Keratinocyte (primary cell): ENCODE results near the gene IRF6. TPM values are rescaled to one million over a fixed set of nuclear protein-coding genes. Genes with fewer than 3 reads are reported as not detected.

Experiments
- DNase-seq: peaks from one replicate; pipeline ENCODE4 v3.0.0-alpha.2; 2011; ENCODE audit warnings: low read depth, missing footprints, low spot score
- FAIRE-seq: peaks from 2 replicates; lab custom pipeline; 2011; peaks lifted over from hg19 to GRCh38; lab: Jason Lieb, UNC
- H2AFZ ChIP-seq: 2 replicates; pipeline ENCODE4 v1.6.0; 2012; ENCODE audit warnings: low read length, control low read depth, inconsistent platforms; ENCODE audit not compliant: control insufficient read depth
- H3K27ac ChIP-seq: 2 replicates; pipeline ENCODE4 v1.5.1; 2011; ENCODE audit warnings: low read length; ENCODE audit not compliant: control insufficient read depth, insufficient read depth
- H3K27me3 ChIP-seq: 3 replicates; pipeline ENCODE4 v1.6.0; 2011; ENCODE audit warnings: low read length; ENCODE audit not compliant: control insufficient read depth, insufficient read depth; ENCODE audit errors: extremely low read depth
- H3K36me3 ChIP-seq, 2 experiments: 2 replicates in 1 of 2; 3 replicates in 1 of 2; pipeline ENCODE4 v1.5.1; 2011; ENCODE audit warnings: low read length in 2 of 2, mild to moderate bottlenecking in 1 of 2; ENCODE audit not compliant: control insufficient read depth in 2 of 2, insufficient read depth in 2 of 2; ENCODE audit errors: extremely low read depth in 1 of 2
- H3K4me1 ChIP-seq: 3 replicates; pipeline ENCODE4 v1.5.1; 2011; ENCODE audit warnings: low read length; ENCODE audit not compliant: control insufficient read depth, insufficient read depth; ENCODE audit errors: extremely low read depth
- H3K4me2 ChIP-seq: 3 replicates; pipeline ENCODE4 v1.6.0; 2011; ENCODE audit warnings: low read depth, low read length; ENCODE audit not compliant: control insufficient read depth, insufficient read depth; ENCODE audit errors: extremely low read depth
- H3K4me3 ChIP-seq, 3 experiments: fragments of 200-600 bp in 1 of 3; sonication (generic) in 1 of 3; 2 replicates in 2 of 3; 3 replicates in 1 of 3; pipeline ENCODE4 v1.5.1; 2011 to 2016; ENCODE audit warnings: low read length in 3 of 3, mild to moderate bottlenecking in 3 of 3, control low read depth in 2 of 3, inconsistent platforms in 1 of 3, low read depth in 1 of 3, mixed read lengths in 1 of 3, mixed run types in 1 of 3, moderate library complexity in 1 of 3; ENCODE audit not compliant: control insufficient read depth in 2 of 3, insufficient read depth in 2 of 3; ENCODE audit errors: extremely low read depth in 1 of 3
- H3K79me2 ChIP-seq: 2 replicates; pipeline ENCODE4 v1.6.0; 2012; ENCODE audit warnings: low read length; ENCODE audit not compliant: control insufficient read depth, insufficient read depth
- H3K9ac ChIP-seq: 3 replicates; pipeline ENCODE4 v1.6.0; 2011; ENCODE audit warnings: low read length; ENCODE audit not compliant: control insufficient read depth, insufficient read depth; ENCODE audit errors: extremely low read depth
- H3K9me1 ChIP-seq: 3 replicates; pipeline ENCODE4 v1.6.0; 2011; ENCODE audit warnings: low read length; ENCODE audit not compliant: control insufficient read depth, insufficient read depth; ENCODE audit errors: extremely low read depth
- H3K9me3 ChIP-seq: 2 replicates; pipeline ENCODE4 v1.5.1; 2012; ENCODE audit warnings: low read depth, low read length; ENCODE audit not compliant: control insufficient read depth
- H4K20me1 ChIP-seq: 3 replicates; pipeline ENCODE4 v1.6.0; 2011; ENCODE audit warnings: low read length; ENCODE audit not compliant: control insufficient read depth, insufficient read depth; ENCODE audit errors: extremely low read depth
- EZH2 ChIP-seq: IDR thresholded peaks from one replicate; pipeline ENCODE4 v1.6.1; 2012; ENCODE audit warnings: inconsistent platforms, mild to moderate bottlenecking, low read length, moderate library complexity
- dilution Hi-C: fragments of 300-500 bp; cut with MboI; formaldehyde crosslinking; loops from one replicate; pipeline ENCODE4 v1.7.0; 2020; ENCODE audit warnings: low sequenced_read_pairs; ENCODE audit not compliant: extremely low pct_ligation_motif_present
- polyA plus RNA-seq, 5 experiments: library from polyadenylated mRNA; depleted of rRNA in 3 of 5; stranded (reverse) in 3 of 5; stranded (forward) in 1 of 5; unstranded in 1 of 5; fragments of >200 nt; gene quantifications; 1 replicate in 1 of 5; 2 replicates in 3 of 5; 3 replicates in 1 of 5; pipeline versions ENCODE4 v1.2.1 to v1.2.3, GENCODE V29; 2011 to 2012; ENCODE audit warnings: missing spikeins in 2 of 5, low read depth in 1 of 5, low replicate concordance in 1 of 5
- TF ChIP-seq, protein P1 (sequence below), 3 experiments: IDR thresholded peaks in 1 of 3; conservative IDR thresholded peaks in 1 of 3; optimal IDR thresholded peaks in 1 of 3; 2 replicates in 2 of 3; 3 replicates in 1 of 3; pipeline versions ENCODE3 to v1.5.1; 2011; ENCODE audit warnings: low read length in 3 of 3, mild to moderate bottlenecking in 3 of 3, moderate library complexity in 2 of 3, control low read depth in 1 of 3, inconsistent platforms in 1 of 3; ENCODE audit not compliant: insufficient read depth in 2 of 3; ENCODE audit errors: extremely low read depth in 1 of 3

The IRF6 gene
- polyA plus RNA-seq, 1 donor (not counting 4 experiments of a cell fraction or from before 2014, with no cell fraction given) = 476 TPM

- Histone ChIP-seq H4K20me1 (no peaks in the 10 kb centered on the region), H3K9me1 (peaks cover 2% of the 10 kb centered on the region), H3K9ac (no peak overlapping the region), H3K4me2 (no peak overlapping the region), H3K9me3 (no peaks in the 10 kb centered on the region), H3K79me2 (peaks cover 14% of the 10 kb centered on the region), H2AFZ (no peak overlapping the region), H3K27ac (no peak overlapping the region), H3K4me1 (peaks cover 10% of the 10 kb centered on the region), H3K36me3 (peaks cover 34 to 70% of the 10 kb centered on the region in 2 experiments), H3K4me3 (no peak overlapping the region), H3K27me3 (no peaks in the 10 kb centered on the region)
- DNase-seq (no peak), FAIRE-seq (no peak)
- no peak for TF ChIP-seq EZH2
- TF ChIP-seq, protein P1, sequence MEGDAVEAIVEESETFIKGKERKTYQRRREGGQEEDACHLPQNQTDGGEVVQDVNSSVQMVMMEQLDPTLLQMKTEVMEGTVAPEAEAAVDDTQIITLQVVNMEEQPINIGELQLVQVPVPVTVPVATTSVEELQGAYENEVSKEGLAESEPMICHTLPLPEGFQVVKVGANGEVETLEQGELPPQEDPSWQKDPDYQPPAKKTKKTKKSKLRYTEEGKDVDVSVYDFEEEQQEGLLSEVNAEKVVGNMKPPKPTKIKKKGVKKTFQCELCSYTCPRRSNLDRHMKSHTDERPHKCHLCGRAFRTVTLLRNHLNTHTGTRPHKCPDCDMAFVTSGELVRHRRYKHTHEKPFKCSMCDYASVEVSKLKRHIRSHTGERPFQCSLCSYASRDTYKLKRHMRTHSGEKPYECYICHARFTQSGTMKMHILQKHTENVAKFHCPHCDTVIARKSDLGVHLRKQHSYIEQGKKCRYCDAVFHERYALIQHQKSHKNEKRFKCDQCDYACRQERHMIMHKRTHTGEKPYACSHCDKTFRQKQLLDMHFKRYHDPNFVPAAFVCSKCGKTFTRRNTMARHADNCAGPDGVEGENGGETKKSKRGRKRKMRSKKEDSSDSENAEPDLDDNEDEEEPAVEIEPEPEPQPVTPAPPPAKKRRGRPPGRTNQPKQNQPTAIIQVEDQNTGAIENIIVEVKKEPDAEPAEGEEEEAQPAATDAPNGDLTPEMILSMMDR (optimal IDR thresholded peaks at IDR 0.05 in 1 of 3, IDR thresholded peaks at IDR 0.05 in 1 of 3, conservative IDR thresholded peaks at IDR 0.05 in 1 of 3; ENCODE audit: extremely low read depth in 1 of 3, insufficient read depth in 2 of 3, low read length in 3 of 3) = no peak
- dilution Hi-C loops = loop anchor here (25.0 kb wide), 1 partner anchor 142 kb away; no protein-coding TSS in a partner anchor
Measured at GRCh38 chr1:209844695-209845407, 38.9 kb upstream of the IRF6 start.

DNA sequence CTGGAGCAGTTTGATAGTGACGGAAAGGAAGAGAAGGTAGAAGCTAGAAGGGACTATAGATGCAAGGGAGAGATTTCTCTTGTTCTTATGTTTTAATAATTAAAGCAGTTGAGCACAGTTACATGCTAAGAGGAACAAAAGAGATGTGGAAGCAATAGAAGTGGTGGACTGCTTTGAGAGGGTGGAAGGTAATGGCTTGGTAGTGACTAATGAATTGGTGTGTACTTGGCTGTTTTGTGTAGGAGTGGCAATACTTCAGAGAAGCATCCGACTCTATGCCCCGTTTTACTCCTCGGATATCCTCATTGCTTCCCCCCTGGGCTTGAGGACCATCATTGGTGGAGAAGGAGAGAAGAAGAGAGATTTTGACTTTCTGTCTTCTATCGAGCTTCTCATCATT lies 34.7 kb upstream of the IRF6 start:
- Histone ChIP-seq H3K4me3 (no peak overlapping the region), H3K4me1 (peaks cover 20% of the 10 kb centered on the region), H3K27me3 (no peaks in the 10 kb centered on the region), H3K79me2 (peaks cover 7% of the 10 kb centered on the region), H3K9me3 (no peaks in the 10 kb centered on the region), H4K20me1 (no peaks in the 10 kb centered on the region), H2AFZ (no peak overlapping the region), H3K4me2 (peak overlapping the region; percentile 65), H3K9ac (peak overlapping the region; percentile 59), H3K9me1 (peaks cover 2% of the 10 kb centered on the region), H3K27ac (peak overlapping the region; percentile 96), H3K36me3 (peaks cover 32 to 74% of the 10 kb centered on the region in 2 experiments)
- no peak for FAIRE-seq
- dilution Hi-C loops = loop anchor here (25.0 kb wide), 1 partner anchor 147 kb away; no protein-coding TSS in a partner anchor
- TF ChIP-seq EZH2 = no peak
- TF ChIP-seq, protein P1 (optimal IDR thresholded peaks at IDR 0.05 in 1 of 3, IDR thresholded peaks at IDR 0.05 in 1 of 3, conservative IDR thresholded peaks at IDR 0.05 in 1 of 3; ENCODE audit: extremely low read depth in 1 of 3, insufficient read depth in 2 of 3, low read length in 3 of 3) = no peak
- no peak for DNase-seq
